Heart left ventricle (tissue), 16 donors: ENCODE measurements around the gene SRCIN1. TPM values are rescaled to one million over a fixed set of nuclear protein-coding genes. Genes with fewer than 3 reads are reported as not detected.

Experiments used
- ATAC-seq, 4 donors: fragments of 200-7000 bp; cut with Tn5 transposase; one replicate each; pipeline ENCODE4 v1.9.1; 2020 to 2022; ENCODE audit warnings: moderate library complexity in 4 of 4, mild to moderate bottlenecking in 3 of 4, moderate number of reproducible peaks in 1 of 4
- DNase-seq, 5 donors: peaks; one replicate each; pipeline ENCODE4 v3.0.0-alpha.2; 2020
- H3K27ac ChIP-seq, 12 donors: fragments of 200-600 bp; sonication (generic) in 4 of 12; one replicate each; pipeline versions ENCODE4 v1.5.0 to v1.8.0; 2016 to 2022; ENCODE audit warnings: mild to moderate bottlenecking in 2 of 12
- H3K27me3 ChIP-seq, 9 donors: fragments of 200-600 bp; sonication (generic) in 2 of 9; one replicate each; pipeline versions ENCODE4 v1.5.1 to v1.8.0; 2016 to 2022; ENCODE audit warnings: mild to moderate bottlenecking in 3 of 9
- H3K36me3 ChIP-seq, 9 donors: fragments of 200-600 bp; sonication (generic) in 2 of 9; one replicate each; pipeline versions ENCODE4 v1.5.0 to v1.8.0; 2018 to 2022; ENCODE audit warnings: mild to moderate bottlenecking in 2 of 9
- H3K4me1 ChIP-seq, 12 donors: fragments of 200-600 bp; sonication (generic) in 4 of 12; one replicate each; pipeline versions ENCODE4 v1.5.0 to v1.8.0; 2016 to 2022; ENCODE audit warnings: mild to moderate bottlenecking in 3 of 12
- H3K4me3 ChIP-seq, 12 donors: fragments of 200-600 bp; sonication (generic) in 4 of 12; one replicate each; pipeline versions ENCODE4 v1.5.0 to v1.8.0; 2017 to 2022; ENCODE audit warnings: mild to moderate bottlenecking in 9 of 12, moderate library complexity in 4 of 12
- H3K9me3 ChIP-seq, 12 donors: fragments of 200-600 bp; sonication (generic) in 4 of 12; one replicate each; pipeline versions ENCODE4 v1.5.0 to v1.8.0; 2016 to 2022; ENCODE audit warnings: mild to moderate bottlenecking in 1 of 12
- POLR2A ChIP-seq, 2 donors: fragments of 450-650 bp; IDR thresholded peaks; one replicate each; pipeline ENCODE4 v1.6.1; 2017; ENCODE audit warnings: antibody characterized with exemption in 2 of 2, mild to moderate bottlenecking in 2 of 2, moderate library complexity in 2 of 2
- WGBS, 4 donors: extraction: QIAGEN DNeasy Blood & Tissue Kit in 2 of 4; methylation state at CpG; one replicate each; pipeline versions ENCODE4 v1.1.5 to v1.1.7; 2013 to 2018; 5-methylcytosine and 5-hydroxymethylcytosine counted together
- intact Hi-C, 10 donors: fragments of 100-400 bp; cut with DNase I; formaldehyde crosslinking; loops; one replicate each; pipeline versions ENCODE4 v1.11.1 to v1.14.2; 2022
- polyA plus RNA-seq, 2 donors: library from polyadenylated mRNA; stranded (reverse); fragments of 200-250 nt; gene quantifications; one replicate each; pipeline ENCODE4 v1.2.3, GENCODE V29; 2013
- total RNA-seq, 9 donors: library from RNA; depleted of rRNA in 2 of 9; stranded (reverse); fragments of >200 nt in 2 of 9; fragmentation: NEBNext Ultra II Directional in 3 of 9; extraction: Animal tissue kit (Norgen Biotek cat#: 25700) in 3 of 9; gene quantifications; one replicate each; pipeline versions ENCODE4 v1.1.0 to v1.2.4, GENCODE V29; 2016 to 2023
- TF ChIP-seq, protein P1 (sequence below), 12 donors: fragments of 200-600 bp; sonication (generic) in 4 of 12; IDR thresholded peaks; one replicate each; pipeline versions ENCODE4 v1.5.0 to v1.8.0; 2018 to 2022; ENCODE audit warnings: antibody characterized with exemption in 12 of 12, mild to moderate bottlenecking in 5 of 12
- donor health status: ischemic (EF 13 %, LVEDD 7.1; RV severe dilation, severe dysfunction).
- donor health status: healthy with polysubstance abuse.
- donor health status: DM: no; HTN: yes; CAD: no.
- donor health status: DM: no; HTN: no; CAD: no.
- donor health status: ischemic (EF 25% LVEDD 6.9; RV normal size, moderate dysfunction).
- donor health status: ischemic (EF 25% LVEDD 5.7; RV mildly dilated, moderate dysfunction).
- donor health status: healthy.
- donor health status: DM: yes; HTN: yes; CAD: no.
- donor health status: ischemic (EF 35%, LVEDD 5.7; RV mildly dilated, moderate dysfunction).
- donor health status: nonischemic (EF 11% LVEDD 7.7; RV severe dilation, severe dysfunction).
- donor health status: DM: yes; HTN: yes; CAD: no.
- donor health status: PGD.
- donor health status: ischemic (EF 29% LVEDD 5.4; RV normal size, mild dysfunction).
- donor health status: nonischemic (EF 23%, LVEDD 6.1; RV moderate dilation, normal function).

Gene SRCIN1
- total and polyA plus RNA-seq, 11 donors = 0.19 to 1.7 (median 0.95) TPM

GRCh38 chr17:38558728-38559050, 47.1 kb downstream of the SRCIN1 start:
- Histone ChIP-seq H3K27ac (no peak overlapping the region), H3K4me1 (peaks cover 0 to 44% (median 25%) of the 10 kb centered on the region in 12 donors), H3K36me3 (no peaks in the 10 kb centered on the region), H3K4me3 (peak overlapping the region; percentile 8 to 57 (median 44)), H3K9me3 (no peaks in the 10 kb centered on the region), H3K27me3 (peaks cover 35 to 58% (median 49%) of the 10 kb centered on the region in 9 donors)
- intact Hi-C loops = loop anchor here (1.0 to 5.0 kb wide), 7 partner anchors 20 to 110 kb away; partner anchors contain the start of gene SRCIN1 (in 1 of the 10)
- WGBS, 4 donors = 1 to 5% (median 3%) methylated on average over 9 to 10 of the region's 10 CpGs
- TF ChIP-seq, protein P1, sequence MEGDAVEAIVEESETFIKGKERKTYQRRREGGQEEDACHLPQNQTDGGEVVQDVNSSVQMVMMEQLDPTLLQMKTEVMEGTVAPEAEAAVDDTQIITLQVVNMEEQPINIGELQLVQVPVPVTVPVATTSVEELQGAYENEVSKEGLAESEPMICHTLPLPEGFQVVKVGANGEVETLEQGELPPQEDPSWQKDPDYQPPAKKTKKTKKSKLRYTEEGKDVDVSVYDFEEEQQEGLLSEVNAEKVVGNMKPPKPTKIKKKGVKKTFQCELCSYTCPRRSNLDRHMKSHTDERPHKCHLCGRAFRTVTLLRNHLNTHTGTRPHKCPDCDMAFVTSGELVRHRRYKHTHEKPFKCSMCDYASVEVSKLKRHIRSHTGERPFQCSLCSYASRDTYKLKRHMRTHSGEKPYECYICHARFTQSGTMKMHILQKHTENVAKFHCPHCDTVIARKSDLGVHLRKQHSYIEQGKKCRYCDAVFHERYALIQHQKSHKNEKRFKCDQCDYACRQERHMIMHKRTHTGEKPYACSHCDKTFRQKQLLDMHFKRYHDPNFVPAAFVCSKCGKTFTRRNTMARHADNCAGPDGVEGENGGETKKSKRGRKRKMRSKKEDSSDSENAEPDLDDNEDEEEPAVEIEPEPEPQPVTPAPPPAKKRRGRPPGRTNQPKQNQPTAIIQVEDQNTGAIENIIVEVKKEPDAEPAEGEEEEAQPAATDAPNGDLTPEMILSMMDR (IDR thresholded peaks at IDR 0.05) = no peak
- no peak for TF ChIP-seq POLR2A (IDR thresholded peaks at IDR 0.05)
- DNase-seq (no peak), ATAC-seq (peak in 1 of 4 donors; percentile 3)

DNA sequence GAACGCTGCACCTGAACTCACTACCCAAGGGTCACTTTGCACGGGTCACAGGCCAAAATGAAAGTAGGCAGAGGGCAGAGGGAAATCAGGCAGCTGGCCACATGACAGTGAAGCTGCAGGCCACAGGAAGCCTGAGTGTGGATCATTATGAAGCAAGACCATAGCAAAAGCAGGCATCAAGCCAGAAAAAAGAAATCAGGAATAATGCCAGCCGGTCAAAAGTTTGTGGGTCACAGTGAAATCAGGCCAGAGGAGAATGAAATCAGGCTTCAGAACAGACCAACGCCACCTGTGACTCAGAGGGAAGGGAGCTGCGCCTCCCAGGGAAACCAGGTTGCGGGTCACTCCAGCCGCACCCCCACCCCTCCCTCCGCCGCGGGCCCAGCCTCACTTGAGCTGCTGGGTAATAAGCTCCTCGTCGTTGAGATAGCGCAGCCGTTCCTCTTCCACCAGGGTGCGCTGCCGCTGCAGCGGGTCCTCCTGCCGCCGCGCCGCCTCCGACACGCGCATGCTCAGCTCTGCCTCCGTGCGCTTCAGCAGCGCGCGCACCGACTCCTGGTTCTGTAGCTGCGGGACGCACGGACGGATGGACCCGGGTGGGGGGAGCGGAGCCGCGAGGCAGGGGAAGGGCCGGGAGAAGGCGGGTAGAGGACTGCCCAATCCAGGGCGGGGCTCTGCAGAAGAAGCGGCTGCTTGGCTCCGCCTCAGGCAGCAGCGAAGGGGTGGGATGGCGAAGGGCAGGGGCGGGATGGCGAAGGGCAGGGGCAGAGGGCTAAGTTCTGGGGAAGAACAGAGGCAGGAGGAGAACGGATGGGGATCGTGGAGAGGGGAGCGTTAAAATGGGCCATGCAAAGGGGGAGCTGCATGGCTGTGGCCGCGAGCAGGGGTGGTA, 47.7 kb downstream of the SRCIN1 start:
- no peaks in the 10 kb centered on the region for H3K36me3 ChIP-seq

DNA sequence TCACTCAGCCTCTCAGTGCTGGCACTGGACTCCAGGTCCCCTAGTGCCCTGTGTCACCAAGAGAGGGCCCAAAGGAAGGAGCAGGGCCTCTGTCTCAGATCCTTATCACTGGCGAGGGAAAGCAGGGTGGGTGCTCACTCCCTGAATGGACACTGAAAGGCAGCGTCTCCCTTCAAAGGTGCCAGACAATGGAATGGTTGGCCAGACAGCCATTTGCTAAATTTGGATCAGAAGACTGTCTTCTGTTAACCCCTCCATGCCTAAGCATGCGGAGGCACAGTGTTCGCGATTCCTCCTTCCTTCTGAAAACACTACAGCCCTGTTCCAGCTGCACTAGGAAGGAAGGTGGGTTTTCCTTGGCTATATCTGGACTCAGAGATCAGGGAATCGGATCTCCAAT, 48.4 kb downstream of the SRCIN1 start:
- no peaks in the 10 kb centered on the region for H3K36me3 ChIP-seq
- H3K27me3 ChIP-seq = peaks cover 24 to 45% (median 36%) of the 10 kb centered on the region in 9 donors
- TF ChIP-seq, protein P1 (IDR thresholded peaks at IDR 0.05) = no peak
- no peak for TF ChIP-seq POLR2A (IDR thresholded peaks at IDR 0.05)
- peak overlapping the region in 2 of 12 donors; percentile 20 to 32 for H3K27ac ChIP-seq
- DNase-seq = no peak
- no peak for ATAC-seq
- peaks cover 0 to 37% (median 25%) of the 10 kb centered on the region in 12 donors for H3K4me1 ChIP-seq
- peak overlapping the region in 7 of 12 donors; percentile 40 to 54 (median 45) for H3K4me3 ChIP-seq
- 31 to 50% (median 43%) methylated on average over 6 of the region's 6 CpGs for WGBS, 4 donors
- intact Hi-C loops = loop anchor here in 2 of 10 donors (5.0 kb wide), 2 partner anchors 50 to 110 kb away; partner anchors contain the start of gene SRCIN1 (in 1 of the 2)
- H3K9me3 ChIP-seq = no peaks in the 10 kb centered on the region

More for the DNA sequence above, 47.7 kb downstream of the SRCIN1 start:
- TF ChIP-seq, protein P1 (IDR thresholded peaks at IDR 0.05) = peak; percentile 85 to 97 (median 93)
- TF ChIP-seq POLR2A (IDR thresholded peaks at IDR 0.05) = peak in 1 of 2 donors; percentile 43
- no peaks in the 10 kb centered on the region for H3K9me3 ChIP-seq
- H3K27me3 ChIP-seq = peaks cover 29 to 52% (median 43%) of the 10 kb centered on the region in 9 donors
- 2 to 5% (median 3%) methylated on average over 47 to 52 of the region's 52 CpGs for WGBS, 4 donors
- intact Hi-C loops = loop anchor here (1.0 to 5.0 kb wide), 7 partner anchors 21 to 111 kb away; partner anchors contain the start of gene SRCIN1 (in 1 of the 10)
- DNase-seq (peak; percentile 88 to 95 (median 92)), ATAC-seq (peak; percentile 77 to 95 (median 92))
- peaks cover 0 to 38% (median 25%) of the 10 kb centered on the region in 12 donors for H3K4me1 ChIP-seq
- H3K4me3 ChIP-seq = peak overlapping the region; percentile 8 to 57 (median 44)
- H3K27ac ChIP-seq = peak overlapping the region in 4 of 12 donors; percentile 3 to 32 (median 16)

GRCh38 chr17:38556239-38556638, 49.5 kb downstream of the SRCIN1 start:
- TF ChIP-seq, protein P1 (IDR thresholded peaks at IDR 0.05) = no peak
- TF ChIP-seq POLR2A (IDR thresholded peaks at IDR 0.05) = no peak
- no peaks in the 10 kb centered on the region for H3K9me3 ChIP-seq
- WGBS, 4 donors = 89 to 96% (median 93%) methylated on average over 6 of the region's 6 CpGs
- no peak overlapping the region for H3K4me3 ChIP-seq
- intact Hi-C loops = loop anchor here in 2 of 10 donors (5.0 kb wide), 2 partner anchors 51 to 111 kb away; partner anchors contain the start of gene SRCIN1 (in 1 of the 2)
- H3K36me3 ChIP-seq = no peaks in the 10 kb centered on the region
- ATAC-seq = no peak
- no peak for DNase-seq
- no peak overlapping the region for H3K27ac ChIP-seq
- peaks cover 0 to 33% (median 25%) of the 10 kb centered on the region in 12 donors for H3K4me1 ChIP-seq
- peaks cover 12 to 33% (median 25%) of the 10 kb centered on the region in 9 donors for H3K27me3 ChIP-seq
